GM12878 (cell line): ENCODE results near the gene REEP3. TPM values are rescaled to one million over a fixed set of nuclear protein-coding genes. Genes with fewer than 3 reads are reported as not detected.

Experiments used
- ATAC-seq: fragments of 200-7000 bp; cut with Tn5 transposase; 3 replicates; pipeline ENCODE4 v1.9.1; 2020; ENCODE audit warnings: mild to moderate bottlenecking, moderate library complexity
- BruUV-seq: library from RNA; stranded (reverse); fragments of 400-500 nt; replicated peaks from 2 replicates; lab custom pipeline; 2021; lab: Mats Ljungman, UMichigan
- CTCF ChIA-PET: fragments of 300-600 bp; sonication (Branson Sonifier 250); formaldehyde crosslinking; extraction: SDS; loops from one replicate; lab custom pipeline; 2021; ENCODE audit warnings: inconsistent platforms; lab: Yijun Ruan, JAX
- POLR2A ChIA-PET: fragments of 350-600 bp; formaldehyde crosslinking; extraction: SDS; loops from one replicate; lab custom pipeline; 2021; ENCODE audit warnings: inconsistent platforms; lab: Charles Lee
- RAD21 ChIA-PET: fragments of 300-600 bp; sonication (Branson Sonifier 250); formaldehyde crosslinking; loops from one replicate; lab custom pipeline; 2023; ENCODE audit warnings: antibody characterized with exemption; ENCODE audit not compliant: unreplicated experiment; lab: Charles Lee
- SMC1A ChIA-PET: fragments of 300-600 bp; sonication (Branson Sonifier 250); formaldehyde crosslinking; loops from one replicate; lab custom pipeline; 2023; ENCODE audit not compliant: unreplicated experiment, uncharacterized antibody; lab: Charles Lee
- DNase-seq: peaks from one replicate; pipeline ENCODE4 v3.0.0-alpha.2; 2011; ENCODE audit warnings: low read depth, low spot score
- FAIRE-seq: peaks from 3 replicates; lab custom pipeline; 2011; peaks lifted over from hg19 to GRCh38; lab: Jason Lieb, UNC
- H2AFZ ChIP-seq: 2 replicates; pipeline ENCODE4 v1.6.0; 2011; ENCODE audit warnings: low read depth, low read length, control low read depth; ENCODE audit not compliant: control insufficient read depth
- H3K27ac ChIP-seq: 2 replicates; pipeline ENCODE4 v1.5.1; 2011; ENCODE audit warnings: control low read depth; ENCODE audit not compliant: control insufficient read depth, insufficient read depth
- H3K27me3 ChIP-seq, 2 experiments: replicated peaks in 1 of 2; 2 replicates each; pipeline versions ENCODE4 v1.6.0 to v1.6.1; 2011; ENCODE audit warnings: low read length in 1 of 2; ENCODE audit not compliant: control insufficient read depth in 2 of 2, insufficient read depth in 2 of 2
- H3K36me3 ChIP-seq, 2 experiments: 2 replicates each; pipeline ENCODE4 v1.5.1; 2011; ENCODE audit warnings: low read length in 1 of 2; ENCODE audit not compliant: control insufficient read depth in 2 of 2, insufficient read depth in 2 of 2
- H3K4me1 ChIP-seq: 2 replicates; pipeline ENCODE4 v1.6.1; 2011; ENCODE audit warnings: mild to moderate bottlenecking, low read length, moderate library complexity, mixed read lengths; ENCODE audit not compliant: control insufficient read depth, insufficient read depth
- H3K4me2 ChIP-seq: 2 replicates; pipeline ENCODE4 v1.6.0; 2011; ENCODE audit warnings: control low read depth; ENCODE audit not compliant: control insufficient read depth, insufficient read depth
- H3K4me3 ChIP-seq: fragments of 200-600 bp; sonication (generic); 2 replicates; pipeline ENCODE4 v1.5.1; 2016
- H3K79me2 ChIP-seq: 2 replicates; pipeline ENCODE4 v1.6.0; 2011; ENCODE audit warnings: low read length; ENCODE audit not compliant: control insufficient read depth, insufficient read depth
- H3K9ac ChIP-seq: 2 replicates; pipeline ENCODE4 v1.8.0; 2011; ENCODE audit warnings: low read length, control low read depth, mixed read lengths; ENCODE audit not compliant: control insufficient read depth, insufficient read depth
- H3K9me3 ChIP-seq: replicated peaks from 3 replicates; pipeline ENCODE4 v1.5.1; 2011; ENCODE audit warnings: mild to moderate bottlenecking, low read length; ENCODE audit not compliant: control insufficient read depth, insufficient read depth
- H4K20me1 ChIP-seq: 2 replicates; pipeline ENCODE4 v1.6.0; 2011; ENCODE audit not compliant: control insufficient read depth, insufficient read depth
- ASH2L ChIP-seq: fragments of 300-600, 200-600 bp; sonication (generic); IDR thresholded peaks from 2 replicates; pipeline ENCODE4 v1.6.1; 2017; ENCODE audit warnings: low read depth, mild to moderate bottlenecking, borderline replicate concordance
- EED ChIP-seq: sonication (generic); IDR thresholded peaks from 2 replicates; pipeline ENCODE4 v1.6.1; 2016; ENCODE audit warnings: antibody characterized with exemption, low read depth
- ELK1 ChIP-seq: IDR thresholded peaks from 2 replicates; pipeline ENCODE4 v1.6.1; 2012; ENCODE audit warnings: low read depth, low read length, improper control_type of control experiment
- EZH2 ChIP-seq: IDR thresholded peaks from 2 replicates; pipeline ENCODE4 v1.6.1; 2012; ENCODE audit warnings: low read depth, mild to moderate bottlenecking, control low read depth, inconsistent platforms, low read length, borderline replicate concordance; ENCODE audit not compliant: control insufficient read depth
- FOS ChIP-seq: IDR thresholded peaks from 3 replicates; pipeline ENCODE4 v1.6.1; 2011; ENCODE audit warnings: borderline replicate concordance; ENCODE audit not compliant: insufficient read length; ENCODE audit errors: extremely low read depth
- GATAD2B ChIP-seq: fragments of 450-650 bp; conservative IDR thresholded peaks from 2 replicates; pipeline ENCODE4 v1.6.1; 2017; ENCODE audit warnings: low read depth, mild to moderate bottlenecking, moderate library complexity
- IRF5 ChIP-seq: fragments of 450-650 bp; IDR thresholded peaks from 2 replicates; pipeline ENCODE4 v1.6.1; 2017; ENCODE audit warnings: borderline replicate concordance
- KLF5 ChIP-seq: fragments of 450-650 bp; IDR thresholded peaks from 2 replicates; pipeline ENCODE4 v1.6.1; 2014; ENCODE audit warnings: mild to moderate bottlenecking; ENCODE audit not compliant: partially characterized antibody
- NRF1 ChIP-seq: conservative IDR thresholded peaks from 2 replicates; pipeline ENCODE4 v1.6.1; 2011; ENCODE audit warnings: mild to moderate bottlenecking, low read depth, low read length, improper control_type of control experiment
- RAD51 ChIP-seq: fragments of 450-650 bp; IDR thresholded peaks from 2 replicates; pipeline ENCODE4 v1.6.1; 2016; ENCODE audit warnings: moderate library complexity, mild to moderate bottlenecking, inconsistent platforms
- SMAD5 ChIP-seq: IDR thresholded peaks from 2 replicates; pipeline ENCODE4 v1.6.1; 2016; ENCODE audit warnings: antibody characterized with exemption, low read depth
- SREBF2 ChIP-seq: IDR thresholded peaks from 2 replicates; pipeline ENCODE4 v1.6.1; 2012; ENCODE audit warnings: mild to moderate bottlenecking, low read length
- ZNF217 ChIP-seq: fragments of 450-650 bp; IDR thresholded peaks from 2 replicates; pipeline ENCODE4 v1.6.1; 2017; ENCODE audit warnings: antibody characterized with exemption, mild to moderate bottlenecking
- ZNF384 ChIP-seq: IDR thresholded peaks from 2 replicates; pipeline ENCODE4 v1.6.1; 2012; ENCODE audit warnings: low read depth, mild to moderate bottlenecking, low read length, improper control_type of control experiment, borderline replicate concordance
- WGBS: methylation state at CpG from one replicate; pipeline ENCODE4 v1.1.6; 2016; ENCODE audit warnings: low lambda C conversion rate; ENCODE audit not compliant: insufficient replicate concordance, insufficient coverage; ENCODE audit errors: missing lambda C conversion rate; 5-methylcytosine and 5-hydroxymethylcytosine counted together
- in situ Hi-C: fragments of 300-500 bp; cut with MboI; formaldehyde crosslinking; loops from 9 replicates; pipeline ENCODE4 v1.14.3; 2018; ENCODE audit warnings: mixed read lengths
- intact Hi-C: fragments of 100-400 bp; cut with micrococcal nuclease; formaldehyde crosslinking; loops from one replicate; pipeline ENCODE4 v1.14.2; 2022; ENCODE audit not compliant: unreplicated experiment
- polyA plus RNA-seq, 11 experiments: library from polyadenylated mRNA; depleted of rRNA in 4 of 11; unstranded in 6 of 11; stranded (reverse) in 5 of 11; fragments of >200 nt; fragmentation: Nextera tagmentation in 4 of 11; fragmentation: Illumina TruSeq in 1 of 11; extraction: Ambion mirVana in 4 of 11; extraction: Trizol in 1 of 11; gene quantifications; 1 replicate in 1 of 11; 2 replicates in 10 of 11; pipeline versions ENCODE4 v1.2.1 to v1.2.3, GENCODE V29; 2011 to 2016; ENCODE audit warnings: inconsistent platforms in 2 of 11, missing spikeins in 2 of 11, low read depth in 1 of 11
- total RNA-seq, 4 experiments: library from RNA; depleted of rRNA in 3 of 4; stranded (reverse); fragments of >200 nt in 3 of 4; fragmentation: Illumina TruSeq in 1 of 4; extraction: Trizol in 1 of 4; gene quantifications; 2 replicates each; pipeline versions ENCODE4 v1.2.1 to v1.2.3, GENCODE V29; 2013 to 2021

Gene REEP3
- total and polyA plus RNA-seq, 10 of the 15 experiments (the other 5 are each of a cell fraction or from before 2014, with no cell fraction given): 4.9 to 25.9 (median 16.2) TPM

- RAD21 ChIA-PET: interaction anchor here (1.7 kb wide), 1 partner anchor 47 kb away, joined by 5 read pairs; no protein-coding TSS in a partner anchor
- no peak for DNase-seq
- in situ Hi-C loops (no loop called here), intact Hi-C loops (no loop called here)
- POLR2A ChIA-PET: no interaction called here
- ATAC-seq: no peak
- 65% methylated on average over 7 of the region's 7 CpGs for WGBS
- no TSS peak for BruUV-seq
- CTCF ChIA-PET: no interaction called here
- Histone ChIP-seq H3K4me2 (no peak overlapping the region), H3K27me3 (no peaks in the 10 kb centered on the region), H3K9me3 (no peaks in the 10 kb centered on the region), H3K36me3 (no peaks in the 10 kb centered on the region), H3K9ac (no peak overlapping the region), H2AFZ (no peak overlapping the region), H3K4me3 (no peak overlapping the region), H4K20me1 (no peaks in the 10 kb centered on the region), H3K27ac (no peak overlapping the region), H3K4me1 (peaks cover 6% of the 10 kb centered on the region), H3K79me2 (no peaks in the 10 kb centered on the region)
- SMC1A ChIA-PET: no interaction called here
- no peak for FAIRE-seq
- TF ChIP-seq SMAD5: no peak
- TF ChIP-seq EED: peak; percentile 20; the same call in 1 of the 2 replicates
These were observed 152.0 kb downstream of the REEP3 start for GRCh38 chr10:63673246-63673645.

- Histone ChIP-seq H3K9me3 (no peaks in the 10 kb centered on the region), H3K4me1 (peaks cover 6% of the 10 kb centered on the region), H3K27ac (no peak overlapping the region), H3K36me3 (no peaks in the 10 kb centered on the region), H3K27me3 (no peaks in the 10 kb centered on the region), H3K79me2 (no peaks in the 10 kb centered on the region), H4K20me1 (no peaks in the 10 kb centered on the region), H3K4me2 (no peak overlapping the region), H2AFZ (no peak overlapping the region), H3K4me3 (no peak overlapping the region), H3K9ac (no peak overlapping the region)
- ATAC-seq (no peak), FAIRE-seq (no peak), DNase-seq (no peak)
- in situ Hi-C loops: no loop called here
- POLR2A ChIA-PET: no interaction called here
- CTCF ChIA-PET: interaction anchor here (0.6 to 1.8 kb wide), 2 partner anchors 46 to 193 kb away, joined by 3 to 4 read pairs; no protein-coding TSS in a partner anchor
- RAD21 ChIA-PET: interaction anchor here (1.7 kb wide), 1 partner anchor 46 kb away, joined by 5 read pairs; no protein-coding TSS in a partner anchor
- no TSS peak for BruUV-seq
- intact Hi-C loops: no loop called here
- SMC1A ChIA-PET: interaction anchor here (1.0 to 1.3 kb wide), 2 partner anchors 11 to 17 kb away, joined by 4 read pairs; no protein-coding TSS in a partner anchor
- TF ChIP-seq KLF5 (no peak), ELK1 (no peak), IRF5 (no peak), FOS (no peak), RAD51 (no peak), ZNF384 (no peak), NRF1 (no peak), EZH2 (no peak), SREBF2 (no peak), ASH2L (no peak), GATAD2B (no peak), ZNF217 (no peak)
These were observed 152.6 kb downstream of the REEP3 start for GRCh38 chr10:63673846-63674245.
